Colon (tissue), 2 donors: ENCODE results near the gene OR2AE1.
"Not testable (repeated sequence)": the region's sequence is repeated elsewhere in the genome, so short reads cannot be mapped to it uniquely, and the experiment has no call there.

Experiments used
- FAIRE-seq: peaks from 2 replicates; lab custom pipeline; 2012; peaks lifted over from hg19 to GRCh38; lab: Jason Lieb, UNC
- donor health status: control.
- donor health status: control.

The OR2AE1 gene, protein sequence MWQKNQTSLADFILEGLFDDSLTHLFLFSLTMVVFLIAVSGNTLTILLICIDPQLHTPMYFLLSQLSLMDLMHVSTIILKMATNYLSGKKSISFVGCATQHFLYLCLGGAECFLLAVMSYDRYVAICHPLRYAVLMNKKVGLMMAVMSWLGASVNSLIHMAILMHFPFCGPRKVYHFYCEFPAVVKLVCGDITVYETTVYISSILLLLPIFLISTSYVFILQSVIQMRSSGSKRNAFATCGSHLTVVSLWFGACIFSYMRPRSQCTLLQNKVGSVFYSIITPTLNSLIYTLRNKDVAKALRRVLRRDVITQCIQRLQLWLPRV

DNA sequence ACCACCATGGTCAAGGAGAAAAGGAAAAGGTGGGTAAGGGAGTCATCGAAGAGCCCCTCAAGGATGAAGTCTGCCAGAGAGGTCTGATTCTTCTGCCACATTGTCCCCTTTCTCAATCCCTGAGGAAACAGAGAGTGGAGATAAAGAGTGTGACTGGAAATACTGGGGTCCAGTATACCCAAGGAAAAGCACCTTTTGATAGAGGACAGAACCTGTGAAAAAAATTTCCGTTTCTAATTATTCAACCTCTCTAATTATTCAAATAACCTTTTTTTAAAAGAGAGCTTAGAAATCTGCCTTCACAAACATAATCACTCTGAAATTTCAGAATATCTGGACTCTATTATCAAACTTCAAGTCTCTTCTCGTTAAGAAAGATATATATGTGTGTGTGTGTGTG lies at the start of gene OR2AE1:
OR2AE1 (minus strand) TSS at position 101 of the 400 bp plus-strand sequence; CDS start at position 101, 0 bp downstream.
- no peak for FAIRE-seq

DNA sequence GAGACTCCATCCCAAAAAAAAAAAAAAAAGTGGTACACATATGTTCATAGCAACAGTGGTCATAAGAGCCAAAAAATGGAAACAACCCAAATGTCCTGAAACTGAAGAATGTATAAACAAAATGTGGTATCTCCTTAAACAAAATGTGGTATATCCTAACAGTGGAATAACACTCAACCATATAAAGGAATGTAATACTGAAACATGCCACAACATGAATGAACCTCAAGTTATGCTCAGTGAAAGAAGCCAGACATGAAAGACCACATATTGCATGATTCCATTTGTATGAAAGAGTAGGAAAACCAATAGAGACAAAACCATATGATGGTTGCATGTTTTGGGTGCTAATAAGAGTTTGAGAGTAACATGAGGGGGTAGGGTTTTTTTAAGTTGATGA lies 49.5 kb upstream of the OR2AE1 start:
- no peak for FAIRE-seq

DNA sequence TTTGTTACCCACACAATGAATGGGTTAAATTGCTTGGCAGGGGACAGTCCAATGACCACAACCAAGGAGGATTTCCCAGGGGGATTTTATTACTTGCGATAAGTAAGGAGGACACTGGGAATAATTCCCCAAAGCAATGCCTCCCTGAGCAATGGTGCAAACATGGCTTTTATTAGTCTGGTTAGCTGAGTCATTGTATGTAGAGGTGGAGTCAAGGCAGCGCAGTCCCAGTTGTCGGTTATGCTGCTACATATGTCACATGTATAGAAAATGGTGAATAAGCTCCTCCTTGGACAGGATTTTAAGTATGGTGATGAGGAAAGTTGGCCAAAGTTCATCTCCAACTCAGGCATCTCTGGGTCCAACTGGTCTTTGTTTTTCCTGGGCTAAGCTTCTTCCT lies 46.4 kb upstream of the OR2AE1 start:
- FAIRE-seq, result no peak

DNA sequence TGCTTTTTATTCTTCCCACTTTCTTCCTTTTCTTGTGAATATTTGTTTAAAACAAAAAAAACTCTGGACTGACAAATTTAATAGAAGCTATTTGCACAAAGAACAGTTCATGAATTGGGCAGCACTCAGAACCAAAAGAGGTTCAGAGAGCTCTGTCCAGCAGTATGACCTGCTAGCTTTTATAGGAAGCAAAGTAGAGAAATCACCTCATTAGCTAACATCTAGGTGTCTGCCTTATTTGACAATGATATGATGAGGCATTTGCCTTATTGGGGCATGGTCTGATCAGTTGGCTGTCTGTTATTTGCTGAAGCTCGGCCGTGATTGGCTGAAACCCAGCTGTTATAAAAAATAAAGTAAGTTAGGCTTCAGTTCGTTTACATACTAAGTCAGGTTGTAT lies 43.3 kb upstream of the OR2AE1 start:
- no peak for FAIRE-seq

DNA sequence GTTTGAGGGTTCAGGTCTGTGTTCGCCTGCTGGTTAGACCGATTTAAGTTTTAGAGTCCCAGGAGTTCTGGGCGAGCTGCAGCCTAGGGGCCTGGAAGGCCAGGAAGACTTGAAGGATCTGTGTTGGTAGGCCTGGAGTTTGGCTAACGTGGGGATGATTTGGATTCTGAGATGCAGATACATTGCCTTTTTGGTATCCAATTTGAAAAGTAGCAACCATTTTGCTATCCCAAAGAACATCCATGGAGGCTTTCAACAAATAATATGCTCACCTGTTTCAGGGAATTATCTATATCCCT lies 42.9 kb upstream of the OR2AE1 start:
- FAIRE-seq, result no peak

DNA sequence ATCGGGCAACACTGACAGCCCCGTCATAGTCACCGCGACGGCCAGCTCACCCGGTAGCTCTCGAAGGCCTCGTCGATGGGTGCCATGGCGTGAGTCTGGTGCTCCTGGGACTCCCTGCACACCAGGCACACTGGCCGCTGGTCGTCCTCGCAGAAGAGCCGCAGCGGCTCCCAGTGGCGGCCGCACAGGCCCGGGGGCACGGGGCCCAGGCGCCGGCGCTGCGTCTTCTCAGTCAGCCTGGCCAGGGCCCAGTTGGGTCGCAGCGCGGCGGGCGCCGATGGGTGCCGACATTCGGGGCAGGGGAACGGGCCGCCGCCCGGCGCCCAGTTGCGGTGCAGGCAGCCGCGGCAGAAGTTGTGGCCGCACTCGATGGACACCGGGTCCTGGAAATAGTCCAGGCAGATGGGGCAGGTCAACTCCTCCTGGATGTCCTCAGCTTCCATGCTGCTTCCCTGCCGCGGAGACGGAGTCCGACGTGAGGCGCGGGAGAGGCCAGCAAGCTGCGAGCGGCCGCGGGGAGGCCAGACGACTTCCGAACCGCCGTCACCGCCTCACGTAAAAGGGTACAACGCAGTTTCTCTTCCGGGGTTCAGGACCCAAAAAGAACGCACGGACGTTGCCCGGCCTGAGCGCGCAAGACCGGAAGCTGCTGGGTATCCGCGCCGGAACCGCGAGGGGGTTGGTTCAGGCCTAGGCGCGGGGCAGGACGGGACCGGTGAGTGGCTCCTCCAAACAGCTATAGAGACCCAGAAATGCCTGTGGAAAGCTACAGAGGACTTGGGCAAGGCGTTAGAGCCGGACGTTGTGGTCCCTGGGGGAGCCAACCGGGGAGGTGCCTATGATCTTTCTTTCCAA lies 42.4 kb upstream of the OR2AE1 start, which contains the start of gene TRIM4:
TRIM4 (minus strand) TSS at position 572 of the 855 bp plus-strand sequence; CDS start at position 443, 129 bp downstream.
- FAIRE-seq, result no peak

DNA sequence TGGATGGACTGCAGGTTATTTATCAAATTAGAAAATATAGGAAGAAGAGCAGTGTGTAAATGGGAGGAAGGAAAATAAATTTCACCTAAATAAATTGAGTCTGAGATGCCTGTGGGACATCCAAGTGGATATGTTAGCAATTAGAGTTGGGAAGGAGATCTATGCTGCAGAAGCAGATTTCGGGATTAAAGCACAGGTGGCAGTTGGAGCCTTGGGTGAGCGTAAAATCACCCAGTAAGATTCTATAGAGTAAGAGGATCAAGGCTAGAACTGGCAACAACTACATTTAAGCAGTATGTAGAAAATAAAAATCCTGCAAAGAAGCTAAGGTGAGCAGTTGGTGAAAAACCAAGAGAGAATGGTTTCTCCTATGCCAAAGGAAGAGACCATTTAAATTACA lies 34.1 kb upstream of the OR2AE1 start:
- FAIRE-seq, result no peak

DNA sequence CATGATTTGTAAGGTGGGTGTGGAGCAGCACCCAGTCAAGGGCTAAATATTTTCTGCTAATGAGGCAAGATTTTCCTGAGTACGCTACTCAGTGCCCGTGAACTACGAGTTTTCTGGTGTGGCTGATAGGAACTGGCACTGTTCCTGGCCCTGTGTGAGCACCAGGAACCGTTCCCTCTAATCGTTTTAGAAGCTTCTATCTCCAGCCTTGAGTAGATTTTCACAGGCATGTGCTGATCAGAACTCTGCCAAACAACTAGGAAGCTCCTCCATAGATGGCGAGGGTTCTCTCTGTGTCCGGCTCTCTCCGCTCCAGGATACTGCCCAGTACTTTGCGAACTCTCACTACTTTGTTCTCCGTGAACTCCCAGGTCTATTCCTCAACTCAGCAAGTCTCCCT lies 24.7 kb upstream of the OR2AE1 start:
- no peak for FAIRE-seq

DNA sequence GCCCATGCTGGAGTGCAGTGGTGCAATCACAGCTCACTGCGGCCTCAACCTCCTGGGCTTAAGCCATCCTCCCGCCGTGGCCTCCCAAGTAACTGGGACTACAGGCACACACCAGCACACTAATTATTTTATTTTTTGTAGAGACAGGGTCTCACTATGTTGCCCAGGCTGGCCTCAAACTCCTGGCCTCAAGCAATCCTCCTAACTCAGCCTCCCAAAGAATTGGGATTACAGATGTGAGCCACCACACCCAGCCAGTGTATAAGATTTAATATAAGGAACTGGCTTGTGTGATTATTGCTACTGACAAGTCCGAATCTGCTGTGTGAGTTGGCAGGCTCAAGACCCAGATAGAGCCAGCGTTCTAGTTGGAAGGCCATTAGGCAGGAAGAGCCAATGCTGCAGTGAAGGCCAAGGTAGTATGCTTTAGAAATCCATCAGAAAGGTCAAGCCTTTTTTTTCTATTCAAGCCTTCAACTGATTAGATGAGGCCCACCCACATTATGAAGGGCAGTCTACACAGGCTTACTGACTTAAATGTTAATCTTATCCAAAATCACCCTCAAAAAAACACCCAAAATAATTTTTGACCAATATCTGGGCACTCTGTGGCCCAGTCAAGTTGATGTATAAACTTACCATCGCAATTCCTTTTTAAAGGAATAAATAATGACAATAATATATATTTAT lies 23.1 kb upstream of the OR2AE1 start:
- no peak for FAIRE-seq

DNA sequence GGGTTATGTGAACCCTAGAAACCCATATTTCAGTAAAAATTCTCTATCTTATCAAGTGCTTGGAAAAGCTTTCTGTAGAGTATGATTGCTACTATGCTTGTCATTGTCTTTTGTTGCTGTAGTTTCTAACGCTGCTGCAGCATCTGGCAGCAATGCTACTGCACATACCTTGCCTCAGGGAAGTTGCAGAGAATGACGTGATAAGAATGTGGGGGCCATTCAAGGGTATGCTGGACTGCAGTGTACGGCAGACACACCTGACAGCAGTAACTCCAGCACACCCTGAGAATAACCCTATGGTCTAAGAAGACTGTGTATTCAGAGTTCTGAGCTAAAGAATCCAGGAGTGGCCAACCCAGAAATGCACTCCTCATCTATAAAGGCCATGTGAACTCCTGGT lies 22.0 kb upstream of the OR2AE1 start:
- FAIRE-seq, result no peak

DNA sequence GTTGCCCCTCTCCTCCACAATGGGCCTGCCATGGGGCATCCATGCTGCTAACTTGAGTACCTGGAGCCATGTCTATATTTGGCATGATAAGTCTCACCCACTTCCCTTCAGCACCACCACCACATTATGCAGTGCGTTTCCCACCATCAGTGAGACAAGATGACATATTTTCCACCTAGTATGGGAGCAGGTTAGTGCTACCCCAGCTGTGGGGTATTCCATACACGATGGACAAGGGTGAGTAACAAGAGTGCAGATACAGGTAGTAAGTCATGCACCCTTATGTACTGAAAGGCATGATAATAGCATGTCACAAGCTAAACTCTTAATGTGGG lies 21.2 kb upstream of the OR2AE1 start:
- FAIRE-seq, result no peak

DNA sequence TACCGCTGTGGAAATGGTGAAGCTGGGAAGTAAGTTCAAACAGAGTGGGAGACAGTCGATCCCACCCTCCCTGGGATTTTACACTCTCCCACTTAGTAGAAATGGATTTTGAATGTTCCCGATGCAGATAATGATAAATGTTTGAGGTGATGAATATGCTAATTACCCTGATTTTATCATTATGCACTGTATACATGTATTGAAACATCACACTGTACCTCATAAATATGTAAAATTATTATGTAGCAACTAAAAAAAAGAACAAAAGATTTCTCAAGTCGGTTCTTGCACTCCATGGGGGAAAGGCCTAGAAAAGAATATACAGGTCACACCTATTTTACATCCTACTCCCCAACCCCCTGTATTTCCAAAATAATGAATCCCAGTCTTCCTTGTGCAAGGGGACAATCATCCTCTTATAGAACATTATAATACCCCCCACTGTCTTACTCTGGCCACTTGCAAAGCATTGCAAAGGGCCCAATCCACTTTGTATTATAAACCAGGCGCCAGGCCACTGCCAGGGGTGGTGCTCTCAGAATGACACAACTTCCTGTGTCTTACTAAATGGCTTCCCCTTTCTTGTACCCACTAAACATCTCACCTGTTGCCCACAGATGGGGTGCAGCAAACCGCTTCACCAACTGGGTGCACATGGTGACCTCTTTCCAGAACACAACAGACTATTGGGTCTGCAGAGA lies 20.6 kb upstream of the OR2AE1 start:
- no peak for FAIRE-seq

DNA sequence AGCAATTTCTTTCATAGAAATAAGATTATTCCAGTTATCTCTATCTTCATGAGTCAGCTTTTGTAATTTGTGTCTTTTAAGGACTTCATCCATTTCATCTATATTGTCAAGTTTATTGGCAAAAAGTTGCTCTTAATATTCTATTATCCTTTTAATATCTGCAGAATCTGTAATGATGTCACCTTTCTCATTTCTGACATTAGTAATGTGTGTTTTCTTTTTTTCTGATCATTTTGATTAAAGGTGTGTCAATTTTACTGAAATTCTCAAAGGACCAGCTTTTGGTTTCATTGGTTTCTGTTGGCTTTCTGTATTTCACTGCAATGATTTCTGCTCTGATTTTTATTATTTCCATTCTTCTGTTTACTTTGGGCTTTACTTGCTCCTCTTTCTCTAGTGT lies 17.9 kb upstream of the OR2AE1 start:
- FAIRE-seq, result no peak

DNA sequence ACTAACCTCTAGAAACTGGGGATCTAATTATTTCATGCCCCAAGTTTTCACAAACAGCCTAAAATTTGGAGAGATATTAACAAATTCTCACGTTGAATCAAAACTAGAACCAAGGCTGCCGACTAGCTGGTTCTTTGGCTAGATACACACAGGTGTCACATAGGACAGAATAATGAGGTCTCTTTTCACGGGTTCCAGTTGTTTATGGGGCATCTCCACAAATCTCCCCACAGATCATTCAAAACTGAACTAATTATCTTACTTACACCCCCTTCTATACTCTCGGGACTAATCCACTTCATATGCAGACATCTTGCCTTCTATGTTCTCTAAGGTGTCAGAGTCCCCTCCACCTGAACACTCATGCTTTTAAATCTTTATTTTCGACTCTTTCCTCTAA lies 16.4 kb upstream of the OR2AE1 start:
- no peak for FAIRE-seq

DNA sequence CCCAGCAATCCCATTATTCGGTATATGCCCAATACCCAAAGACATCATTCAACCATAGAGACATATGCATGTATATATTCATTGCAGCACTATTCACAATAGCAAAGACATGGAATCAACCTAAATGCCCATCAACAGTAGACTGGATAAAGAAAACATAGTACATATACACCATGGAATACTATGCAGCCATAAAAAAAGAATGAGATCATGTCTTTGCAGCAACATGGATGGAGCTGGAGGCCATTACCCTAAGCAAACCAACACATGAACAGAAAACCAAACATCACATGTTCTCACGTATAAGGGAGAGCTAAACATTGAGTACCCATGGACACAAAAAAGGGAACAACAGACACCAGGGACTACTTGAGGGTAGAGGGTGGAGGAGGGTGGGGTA lies 13.5 kb upstream of the OR2AE1 start:
- FAIRE-seq, result not testable (repeated sequence)

DNA sequence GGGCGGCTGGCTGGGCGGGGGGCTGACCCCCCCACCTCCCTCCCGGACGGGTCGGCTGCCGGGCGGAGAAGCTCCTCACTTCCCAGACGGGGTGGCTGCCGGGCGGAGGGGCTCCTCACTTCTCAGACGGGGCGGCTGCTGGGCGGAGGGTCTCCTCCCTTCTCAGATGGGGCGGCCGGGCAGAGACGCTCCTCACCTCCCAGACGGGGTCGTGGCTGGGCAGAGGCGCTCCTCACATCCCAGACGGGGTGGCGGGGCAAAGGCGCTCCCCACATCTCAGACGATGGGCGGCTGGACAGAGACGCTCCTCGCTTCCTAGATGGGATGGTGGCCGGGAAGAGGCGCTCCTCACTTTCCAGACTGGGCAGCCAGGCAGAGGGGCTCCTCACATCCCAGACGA lies 11.5 kb upstream of the OR2AE1 start:
- FAIRE-seq, result not testable (repeated sequence)

DNA sequence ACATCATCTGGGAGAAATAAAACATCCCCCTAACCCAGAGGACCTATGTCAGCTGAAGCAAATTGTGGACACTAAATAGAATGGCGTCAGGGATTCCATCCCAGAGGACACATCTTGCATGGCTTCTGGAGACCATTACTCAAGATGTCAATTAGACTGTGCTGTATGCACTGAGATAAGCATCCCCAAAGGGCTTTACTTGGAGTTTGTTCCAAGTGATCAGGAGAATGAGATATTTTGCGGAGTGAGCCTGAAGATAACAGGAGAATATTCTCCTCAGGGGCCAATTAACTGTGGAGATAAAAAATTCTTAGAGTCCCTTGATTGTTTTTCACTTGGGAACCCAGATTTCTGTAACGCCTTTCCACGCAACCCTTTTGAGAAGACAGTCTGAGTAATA lies 4.5 kb upstream of the OR2AE1 start:
- FAIRE-seq, result no peak

DNA sequence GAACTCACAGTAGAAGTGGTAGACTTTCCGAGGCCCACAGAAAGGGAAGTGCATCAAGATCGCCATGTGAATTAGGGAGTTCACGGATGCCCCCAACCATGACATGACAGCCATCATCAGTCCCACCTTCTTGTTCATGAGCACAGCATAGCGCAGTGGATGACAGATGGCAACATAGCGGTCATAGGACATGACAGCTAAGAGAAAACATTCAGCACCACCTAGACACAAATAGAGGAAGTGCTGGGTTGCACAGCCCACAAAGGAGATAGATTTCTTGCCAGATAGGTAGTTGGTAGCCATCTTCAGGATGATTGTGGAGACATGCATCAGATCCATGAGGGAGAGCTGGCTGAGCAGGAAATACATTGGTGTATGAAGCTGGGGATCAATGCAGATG lies 342 bp downstream of the OR2AE1 start:
- no peak for FAIRE-seq

DNA sequence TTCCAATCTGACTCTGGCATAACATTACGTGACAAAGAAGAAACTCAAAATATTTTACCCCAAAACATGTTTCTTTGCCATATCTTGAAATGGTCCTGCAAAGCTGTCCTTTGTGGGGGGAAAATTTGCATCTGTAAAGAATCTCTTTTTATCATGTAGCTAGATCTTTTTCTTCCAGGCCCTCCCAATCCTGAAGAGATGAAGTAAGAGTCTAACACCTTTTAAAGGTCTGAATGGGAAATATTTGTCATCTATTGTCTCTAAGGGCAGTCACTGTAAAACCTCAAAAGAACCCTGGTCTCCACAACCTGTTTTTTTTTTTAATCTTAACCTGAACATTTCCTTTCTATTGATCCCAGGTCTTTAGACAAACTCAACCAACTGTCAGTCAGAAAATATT lies 8.6 kb downstream of the OR2AE1 start:
- FAIRE-seq, result no peak

DNA sequence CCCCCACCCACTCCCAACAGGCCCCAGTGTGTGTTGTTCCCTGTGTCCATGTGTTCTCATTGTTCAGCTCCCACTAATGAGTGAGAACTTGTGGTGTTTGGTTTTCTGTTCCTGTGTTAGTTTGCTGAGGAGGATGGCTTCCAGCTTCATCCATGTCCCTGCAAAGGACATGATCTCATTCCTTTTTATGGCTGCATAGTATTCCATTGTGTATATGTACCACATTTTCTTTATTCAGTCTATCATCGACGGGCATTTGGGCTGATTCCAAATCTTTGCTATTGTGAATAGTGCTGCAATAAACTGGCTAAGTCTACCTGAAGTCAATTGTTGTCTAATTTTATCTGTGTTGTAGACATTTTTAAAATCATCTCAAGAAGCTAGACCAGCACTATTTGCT lies 9.4 kb downstream of the OR2AE1 start:
- not testable (repeated sequence) for FAIRE-seq

DNA sequence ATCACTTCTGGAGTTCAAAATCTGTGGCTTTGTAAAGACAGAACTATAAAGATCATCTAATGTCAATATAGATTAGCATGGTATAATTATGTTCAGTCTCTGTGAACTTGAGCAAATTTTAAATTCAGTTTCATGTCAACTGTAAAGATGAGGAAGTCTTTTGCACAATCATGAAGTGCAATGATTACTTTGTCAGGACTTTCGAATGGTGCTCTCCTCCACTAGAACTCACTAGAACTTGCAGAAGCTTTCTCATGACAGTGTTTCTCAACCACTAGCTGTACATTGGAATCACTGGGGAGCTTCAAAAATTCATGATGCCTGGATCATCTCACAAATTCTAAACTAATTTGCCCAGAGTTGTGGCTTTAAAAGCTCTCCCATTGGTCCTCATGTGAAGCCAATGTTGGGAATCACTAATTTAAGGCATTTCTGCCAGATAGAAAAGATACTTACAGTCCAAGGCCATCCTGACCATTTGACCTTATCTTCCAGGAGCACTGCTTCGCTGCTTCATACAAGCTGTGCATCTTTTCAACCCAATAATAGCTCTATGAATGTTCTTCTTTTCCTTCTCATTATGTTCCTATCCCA lies 12.9 kb downstream of the OR2AE1 start:
- no peak for FAIRE-seq
